ENCODE results near the gene GSTM1.
A peak's percentile ranks its signal among the peaks of the same experiment; 100 is the strongest.

DNA sequence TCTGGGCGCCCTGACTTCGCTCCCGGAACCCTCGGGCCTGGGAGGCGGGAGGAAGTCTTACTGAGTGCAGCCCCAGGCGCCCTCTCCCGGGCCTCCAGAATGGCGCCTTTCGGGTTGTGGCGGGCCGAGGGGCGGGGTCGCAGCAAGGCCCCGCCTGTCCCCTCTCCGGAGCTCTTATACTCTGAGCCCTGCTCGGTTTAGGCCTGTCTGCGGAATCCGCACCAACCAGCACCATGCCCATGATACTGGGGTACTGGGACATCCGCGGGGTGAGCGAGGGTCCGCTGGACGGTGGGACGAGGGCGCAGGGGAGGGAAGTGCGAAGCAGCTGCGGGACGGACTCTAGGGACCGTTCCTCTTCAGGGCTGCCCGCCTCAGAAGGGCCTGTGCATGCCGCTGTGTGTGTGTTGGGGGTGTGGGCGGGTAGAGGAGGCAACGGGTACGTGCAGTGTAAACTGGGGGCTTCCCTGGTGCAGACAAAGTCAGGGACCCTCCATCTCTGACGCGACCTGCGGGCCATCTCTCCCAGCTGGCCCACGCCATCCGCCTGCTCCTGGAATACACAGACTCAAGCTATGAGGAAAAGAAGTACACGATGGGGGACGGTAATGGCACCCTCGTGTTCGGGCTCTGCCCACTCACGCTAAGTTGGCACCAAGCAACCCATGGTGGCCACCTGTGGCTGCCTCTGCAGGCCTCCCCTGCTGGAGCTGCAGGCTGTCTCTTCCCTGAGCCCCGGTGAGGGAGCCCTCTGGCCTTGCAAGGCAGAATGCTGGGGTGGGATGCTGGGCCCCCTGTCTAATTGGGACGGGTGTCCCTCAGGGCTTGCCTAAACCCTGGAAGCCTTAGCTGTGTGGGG lies at the start of gene GSTM1:
- TF ChIP-seq CTCF (IDR thresholded peaks at IDR 0.05) (peak; percentile 24), EZH2 (IDR thresholded peaks at IDR 0.05) (no peak), EZH2phosphoT487 (IDR thresholded peaks at IDR 0.05) (no peak)

Measured in neural progenitor cell (in vitro differentiated cells).